ENCODE results near the gene S1PR5. TPM values are rescaled to one million over a fixed set of nuclear protein-coding genes. Genes with fewer than 3 reads are reported as not detected.
A peak's percentile ranks its signal among the peaks of the same experiment; 100 is the strongest.

Gene S1PR5
- total and polyA plus RNA-seq, 9 of the 15 experiments (the other 6 are each of a cell fraction or from before 2014, with no cell fraction given), result 0.03 to 0.54 (median 0.35) TPM; not detected in 4

DNA sequence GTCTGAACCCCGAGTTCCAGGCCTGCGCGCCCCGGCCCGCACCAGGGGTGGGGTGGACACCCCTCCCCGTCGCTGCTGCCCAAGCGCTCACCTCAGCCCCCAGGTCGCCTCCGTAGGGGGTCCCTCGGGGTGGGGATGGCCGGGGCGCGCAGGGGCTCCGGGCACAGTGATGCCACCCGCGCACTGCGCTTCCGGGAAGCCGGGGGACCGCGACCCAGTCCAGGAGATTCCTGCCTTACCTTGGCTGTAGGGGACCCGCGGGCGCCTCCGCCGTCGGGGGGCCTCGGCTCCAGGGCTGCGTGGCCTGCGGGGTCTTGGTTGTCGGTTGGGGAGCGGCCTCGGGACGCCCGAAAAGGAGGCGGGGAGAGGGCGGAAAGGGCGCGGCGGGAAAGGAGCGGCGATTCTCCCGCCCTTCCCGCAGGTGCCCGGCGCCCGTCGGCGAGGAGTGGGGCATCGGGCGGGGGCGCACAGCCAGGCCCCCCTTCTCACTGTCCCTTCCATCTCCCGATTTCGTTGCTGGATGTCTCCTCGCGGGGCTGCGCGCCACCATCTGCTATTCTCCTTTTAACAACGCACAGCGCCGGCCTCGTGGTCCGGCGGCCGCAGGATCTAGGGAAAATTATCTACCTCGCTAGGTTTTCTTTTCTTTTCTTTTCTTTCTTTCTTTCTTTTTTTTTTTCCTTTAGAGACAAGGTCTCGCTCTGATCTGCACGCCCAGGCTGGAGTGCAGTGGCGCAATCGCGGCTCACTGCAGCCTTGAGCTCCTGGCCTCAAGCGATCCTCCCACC is 14.1 kb downstream of the S1PR5 start, which contains the start of gene KEAP1 (continued):
- TF ChIP-seq PTTG1 (tag; IDR thresholded peaks at IDR 0.05; ENCODE audit: low read depth), result no peak
- TF ChIP-seq FOXP1 (CRISPR knock-in tag; IDR thresholded peaks at IDR 0.05), result no peak; the same call in 1 of the 2 replicates
- TF ChIP-seq, protein P1, sequence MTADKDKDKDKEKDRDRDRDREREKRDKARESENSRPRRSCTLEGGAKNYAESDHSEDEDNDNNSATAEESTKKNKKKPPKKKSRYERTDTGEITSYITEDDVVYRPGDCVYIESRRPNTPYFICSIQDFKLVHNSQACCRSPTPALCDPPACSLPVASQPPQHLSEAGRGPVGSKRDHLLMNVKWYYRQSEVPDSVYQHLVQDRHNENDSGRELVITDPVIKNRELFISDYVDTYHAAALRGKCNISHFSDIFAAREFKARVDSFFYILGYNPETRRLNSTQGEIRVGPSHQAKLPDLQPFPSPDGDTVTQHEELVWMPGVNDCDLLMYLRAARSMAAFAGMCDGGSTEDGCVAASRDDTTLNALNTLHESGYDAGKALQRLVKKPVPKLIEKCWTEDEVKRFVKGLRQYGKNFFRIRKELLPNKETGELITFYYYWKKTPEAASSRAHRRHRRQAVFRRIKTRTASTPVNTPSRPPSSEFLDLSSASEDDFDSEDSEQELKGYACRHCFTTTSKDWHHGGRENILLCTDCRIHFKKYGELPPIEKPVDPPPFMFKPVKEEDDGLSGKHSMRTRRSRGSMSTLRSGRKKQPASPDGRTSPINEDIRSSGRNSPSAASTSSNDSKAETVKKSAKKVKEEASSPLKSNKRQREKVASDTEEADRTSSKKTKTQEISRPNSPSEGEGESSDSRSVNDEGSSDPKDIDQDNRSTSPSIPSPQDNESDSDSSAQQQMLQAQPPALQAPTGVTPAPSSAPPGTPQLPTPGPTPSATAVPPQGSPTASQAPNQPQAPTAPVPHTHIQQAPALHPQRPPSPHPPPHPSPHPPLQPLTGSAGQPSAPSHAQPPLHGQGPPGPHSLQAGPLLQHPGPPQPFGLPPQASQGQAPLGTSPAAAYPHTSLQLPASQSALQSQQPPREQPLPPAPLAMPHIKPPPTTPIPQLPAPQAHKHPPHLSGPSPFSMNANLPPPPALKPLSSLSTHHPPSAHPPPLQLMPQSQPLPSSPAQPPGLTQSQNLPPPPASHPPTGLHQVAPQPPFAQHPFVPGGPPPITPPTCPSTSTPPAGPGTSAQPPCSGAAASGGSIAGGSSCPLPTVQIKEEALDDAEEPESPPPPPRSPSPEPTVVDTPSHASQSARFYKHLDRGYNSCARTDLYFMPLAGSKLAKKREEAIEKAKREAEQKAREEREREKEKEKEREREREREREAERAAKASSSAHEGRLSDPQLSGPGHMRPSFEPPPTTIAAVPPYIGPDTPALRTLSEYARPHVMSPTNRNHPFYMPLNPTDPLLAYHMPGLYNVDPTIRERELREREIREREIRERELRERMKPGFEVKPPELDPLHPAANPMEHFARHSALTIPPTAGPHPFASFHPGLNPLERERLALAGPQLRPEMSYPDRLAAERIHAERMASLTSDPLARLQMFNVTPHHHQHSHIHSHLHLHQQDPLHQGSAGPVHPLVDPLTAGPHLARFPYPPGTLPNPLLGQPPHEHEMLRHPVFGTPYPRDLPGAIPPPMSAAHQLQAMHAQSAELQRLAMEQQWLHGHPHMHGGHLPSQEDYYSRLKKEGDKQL (CRISPR knock-in tag; IDR thresholded peaks at IDR 0.05; ENCODE audit: borderline replicate concordance), result peak; percentile 79; the same call in 1 of the 2 replicates
- TF ChIP-seq ZC3H4 (CRISPR knock-in tag; IDR thresholded peaks at IDR 0.05; ENCODE audit: borderline replicate concordance), result peak; percentile 82
- TF ChIP-seq LEF1 (IDR thresholded peaks at IDR 0.05), result no peak
- peak; percentile 35; the same call in 1 of the 2 replicates for TF ChIP-seq ARID1B (IDR thresholded peaks at IDR 0.05)
- no peak for TF ChIP-seq MTF1 (CRISPR knock-in tag; IDR thresholded peaks at IDR 0.05; ENCODE audit: borderline replicate concordance)
- no peak for TF ChIP-seq ZNF583 (CRISPR knock-in tag; IDR thresholded peaks at IDR 0.05)
- peak; percentile 20 for TF ChIP-seq POLR2B (IDR thresholded peaks at IDR 0.05; ENCODE audit: low read depth, partially characterized antibody)
- TF ChIP-seq HCFC1 (IDR thresholded peaks at IDR 0.05; ENCODE audit: low read depth, low read length), result no peak
- TF ChIP-seq SP1 (CRISPR knock-in tag; IDR thresholded peaks at IDR 0.05), result peak; percentile 41; the same call in 1 of the 2 replicates
- no peak for TF ChIP-seq RAD51 (IDR thresholded peaks at IDR 0.05; ENCODE audit: borderline replicate concordance, low read depth)
- no peak for TF ChIP-seq FOS (IDR thresholded peaks at IDR 0.05; ENCODE audit: extremely low read depth, insufficient read length)
- no peak for TF ChIP-seq SMAD3 (CRISPR knock-in tag; conservative IDR thresholded peaks at IDR 0.05)
- no peak for TF ChIP-seq KLF13 (tag; IDR thresholded peaks at IDR 0.05; ENCODE audit: borderline replicate concordance, low read depth)
- TF ChIP-seq MAFF (IDR thresholded peaks at IDR 0.05; ENCODE audit: low read length), result no peak
- TF ChIP-seq TAL1 (IDR thresholded peaks at IDR 0.05), result no peak
- no peak; the same call in 1 of the 2 replicates for TF ChIP-seq MTA1 (IDR thresholded peaks at IDR 0.05; ENCODE audit: borderline replicate concordance)
- no peak for TF ChIP-seq CREBBP (IDR thresholded peaks at IDR 0.05; ENCODE audit: low read depth, low read length)
- TF ChIP-seq OTX1 (CRISPR knock-in tag; IDR thresholded peaks at IDR 0.05), result 0 out of 2 replicates have a peak, but pooled peaks have one; percentile 20
- no peak for TF ChIP-seq NEUROD1 (IDR thresholded peaks at IDR 0.05; ENCODE audit: borderline replicate concordance, low read depth, low read length, partially characterized antibody)
- TF ChIP-seq TRIM25 (IDR thresholded peaks at IDR 0.05; ENCODE audit: borderline replicate concordance), result no peak

All from K562 (cell line).